Measurements from ENCODE around the gene MED29.

GRCh38 chr19:39360599-39360998 lies 30.6 kb upstream of the MED29 start:
- TF ChIP-seq CTCF (conservative IDR thresholded peaks at IDR 0.05; ENCODE audit: low read depth, low read length) (no peak), EZH2 (IDR thresholded peaks at IDR 0.05; ENCODE audit: low read length, unreplicated experiment) (no peak)

Data from PC-3 (cell line).